A549 (cell line): ENCODE data around the gene DDO. TPM values are rescaled to one million over a fixed set of nuclear protein-coding genes. Genes with fewer than 3 reads are reported as not detected.

ENCODE experiments used
- ATAC-seq, 2 experiments: fragments of 200-7000 bp in 1 of 2; fragments of >200 bp in 1 of 2; cut with Nextera tagmentation in 1 of 2; cut with Tn5 transposase in 1 of 2; 3 replicates each; pipeline versions ENCODE4 v1.8.0 to v1.9.1; 2018 to 2020; ENCODE audit warnings: mild to moderate bottlenecking in 1 of 2, moderate library complexity in 1 of 2
- CTCF ChIA-PET: fragments of 300-600 bp; sonication (Branson Sonifier 250); formaldehyde crosslinking; extraction: SDS; loops from one replicate; lab custom pipeline; 2021; ENCODE audit warnings: antibody characterized with exemption, inconsistent platforms; lab: Yijun Ruan, JAX
- POLR2A ChIA-PET: fragments of 350-600 bp; formaldehyde crosslinking; extraction: SDS; loops from one replicate; lab custom pipeline; 2021; ENCODE audit warnings: antibody characterized with exemption, inconsistent platforms; lab: Yijun Ruan, JAX
- DNase-seq, 2 experiments: peaks; one replicate each; pipeline versions ENCODE4 v3.0.0 to v3.0.0-alpha.2; 2011 to 2016; ENCODE audit warnings: low read depth in 1 of 2, low spot score in 1 of 2
- FAIRE-seq: peaks from 2 replicates; lab custom pipeline; 2011; peaks lifted over from hg19 to GRCh38; lab: Jason Lieb, UNC
- H3K27ac ChIP-seq, 2 experiments: fragments of >200 bp; sonication (Bioruptor Twin); formaldehyde crosslinking; 3 replicates each; pipeline ENCODE4 v1.5.1; 2016 to 2017
- H3K4me1 ChIP-seq: fragments of >200 bp; sonication (Bioruptor Twin); formaldehyde crosslinking; 3 replicates; pipeline ENCODE4 v1.6.1; 2016
- H3K4me2 ChIP-seq: fragments of >200 bp; sonication (Bioruptor Twin); formaldehyde crosslinking; 3 replicates; pipeline ENCODE4 v1.6.1; 2016
- H3K4me3 ChIP-seq: fragments of >200 bp; sonication (Bioruptor Twin); formaldehyde crosslinking; 3 replicates; pipeline ENCODE4 v1.5.1; 2016
- H3K9me3 ChIP-seq: fragments of >200 bp; sonication (Bioruptor Twin); formaldehyde crosslinking; 3 replicates; pipeline ENCODE4 v1.6.1; 2016
- CBX2 ChIP-seq: fragments of 200-600 bp; sonication (generic); IDR thresholded peaks from 2 replicates; pipeline ENCODE4 v1.6.1; 2016; ENCODE audit warnings: low read depth, mild to moderate bottlenecking, borderline replicate concordance
- CBX8 ChIP-seq: fragments of 200-600 bp; sonication (generic); IDR thresholded peaks from 2 replicates; pipeline ENCODE4 v1.6.1; 2016
- CHD4 ChIP-seq: fragments of 200-600 bp; sonication (generic); IDR thresholded peaks from 2 replicates; pipeline ENCODE4 v1.6.1; 2016; ENCODE audit warnings: antibody characterized with exemption, mild to moderate bottlenecking, borderline replicate concordance
- EP300 ChIP-seq, 2 experiments: fragments of >200 bp; sonication (Bioruptor Twin); formaldehyde crosslinking; IDR thresholded peaks; 2 replicates in 1 of 2; 3 replicates in 1 of 2; pipeline ENCODE4 v1.6.1; 2016 to 2017
- FOSB ChIP-seq: fragments of 250-450 bp; sonication (Bioruptor Pico); IDR thresholded peaks from 2 replicates; pipeline ENCODE4 v1.5.0; 2020; ENCODE audit warnings: mild to moderate bottlenecking, moderate library complexity
- FOSL2 ChIP-seq, 2 experiments: fragments of 450-650 bp in 1 of 2; fragments of >200 bp in 1 of 2; sonication (Bioruptor Twin) in 1 of 2; formaldehyde crosslinking; IDR thresholded peaks; 2 replicates each; pipeline versions ENCODE4 v1.5.0 to v1.6.1; 2016 to 2020; ENCODE audit warnings: mild to moderate bottlenecking in 1 of 2, moderate library complexity in 1 of 2
- FOXS1 ChIP-seq: fragments of 250-450 bp; sonication (Bioruptor Pico); IDR thresholded peaks from 2 replicates; pipeline ENCODE4 v1.5.0; 2020; ENCODE audit warnings: mild to moderate bottlenecking, moderate library complexity
- HDAC2 ChIP-seq: fragments of 200-600 bp; sonication (generic); IDR thresholded peaks from 2 replicates; pipeline ENCODE4 v1.6.1; 2016
- HOXA7 ChIP-seq: fragments of 250-450 bp; sonication (Bioruptor Pico); IDR thresholded peaks from 2 replicates; pipeline ENCODE4 v1.5.0; 2020; ENCODE audit warnings: mild to moderate bottlenecking, moderate library complexity
- HOXB5 ChIP-seq: fragments of 250-450 bp; sonication (Bioruptor Pico); IDR thresholded peaks from 2 replicates; pipeline ENCODE4 v1.5.0; 2020; ENCODE audit warnings: mild to moderate bottlenecking, moderate library complexity
- JUN ChIP-seq, 2 experiments: fragments of >200 bp; sonication (Bioruptor Twin); formaldehyde crosslinking; IDR thresholded peaks; 2 replicates in 1 of 2; 3 replicates in 1 of 2; pipeline ENCODE4 v1.6.1; 2016 to 2017
- JUNB ChIP-seq: fragments of >200 bp; sonication (Bioruptor Twin); formaldehyde crosslinking; IDR thresholded peaks from 2 replicates; pipeline ENCODE4 v1.6.1; 2016
- KDM1A ChIP-seq: fragments of 200-600 bp; sonication (generic); IDR thresholded peaks from 2 replicates; pipeline ENCODE4 v1.6.1; 2016; ENCODE audit warnings: low read depth, mild to moderate bottlenecking
- KDM5A ChIP-seq: fragments of 200-600 bp; sonication (generic); IDR thresholded peaks from 2 replicates; pipeline ENCODE4 v1.6.1; 2016; ENCODE audit warnings: antibody characterized with exemption, mild to moderate bottlenecking
- NR3C1 ChIP-seq: fragments of >200 bp; sonication (Bioruptor Twin); formaldehyde crosslinking; IDR thresholded peaks from 3 replicates; pipeline ENCODE4 v1.6.1; 2017
- PHF8 ChIP-seq: fragments of 200-600 bp; sonication (generic); IDR thresholded peaks from 2 replicates; pipeline ENCODE4 v1.6.1; 2016; ENCODE audit warnings: low read depth, mild to moderate bottlenecking, antibody characterized with exemption, moderate library complexity, borderline replicate concordance
- POLR2A ChIP-seq: IDR thresholded peaks from 2 replicates; pipeline ENCODE4 v1.6.1; 2012; ENCODE audit warnings: mild to moderate bottlenecking, low read length
- RNF2 ChIP-seq: fragments of 200-600 bp; sonication (generic); IDR thresholded peaks from 2 replicates; pipeline ENCODE4 v1.6.1; 2016; ENCODE audit warnings: low read depth, mild to moderate bottlenecking, antibody characterized with exemption, moderate library complexity, borderline replicate concordance
- ZFP36 ChIP-seq: fragments of 450-650 bp; IDR thresholded peaks from 2 replicates; pipeline ENCODE4 v1.6.1; 2014; ENCODE audit warnings: borderline replicate concordance; ENCODE audit not compliant: partially characterized antibody
- WGBS: methylation state at CpG from one replicate; pipeline ENCODE4 v1.1.6; 2017; ENCODE audit errors: missing lambda C conversion rate; 5-methylcytosine and 5-hydroxymethylcytosine counted together
- polyA plus RNA-seq, 4 experiments: library from polyadenylated mRNA; depleted of rRNA in 3 of 4; stranded (reverse); fragments of >200 nt; fragmentation: RNase III in 1 of 4; extraction: RNeasy Plus Mini Kit Qiagen cat#74134 plus additional on column Dnase treatment in 1 of 4; gene quantifications; 2 replicates in 3 of 4; 3 replicates in 1 of 4; pipeline ENCODE4 v1.2.3, GENCODE V29; 2011 to 2017
- TF ChIP-seq, protein P1 (sequence below): fragments of 250-450 bp; sonication (Bioruptor Pico); IDR thresholded peaks from 2 replicates; pipeline ENCODE4 v1.5.0; 2020; ENCODE audit warnings: low read depth, mild to moderate bottlenecking, moderate library complexity
- TF ChIP-seq, protein P2 (sequence below): IDR thresholded peaks from 2 replicates; pipeline ENCODE4 v1.6.1; 2012
- TF ChIP-seq, protein P3 (sequence below): fragments of >200 bp; sonication (Bioruptor Twin); formaldehyde crosslinking; IDR thresholded peaks from 2 replicates; pipeline ENCODE4 v1.6.1; 2016
- TF ChIP-seq, protein P4 (sequence below): IDR thresholded peaks from 2 replicates; pipeline ENCODE4 v1.6.1; 2012; ENCODE audit warnings: low read depth, borderline replicate concordance
- TF ChIP-seq, protein P5 (sequence below): fragments of >200 bp; sonication (Bioruptor Twin); formaldehyde crosslinking; IDR thresholded peaks from 3 replicates; pipeline ENCODE4 v1.6.1; 2016
- TF ChIP-seq, protein P6 (sequence below): fragments of 450-650 bp; IDR thresholded peaks from 2 replicates; pipeline ENCODE4 v1.6.1; 2014; ENCODE audit warnings: antibody characterized with exemption
- TF ChIP-seq, protein P7 (sequence below): IDR thresholded peaks from 2 replicates; pipeline ENCODE4 v1.6.1; 2012

DDO gene
- polyA plus RNA-seq, 2 of the 4 experiments (the other 2 are of a cell fraction): 0.04 to 0.05 TPM

DNA sequence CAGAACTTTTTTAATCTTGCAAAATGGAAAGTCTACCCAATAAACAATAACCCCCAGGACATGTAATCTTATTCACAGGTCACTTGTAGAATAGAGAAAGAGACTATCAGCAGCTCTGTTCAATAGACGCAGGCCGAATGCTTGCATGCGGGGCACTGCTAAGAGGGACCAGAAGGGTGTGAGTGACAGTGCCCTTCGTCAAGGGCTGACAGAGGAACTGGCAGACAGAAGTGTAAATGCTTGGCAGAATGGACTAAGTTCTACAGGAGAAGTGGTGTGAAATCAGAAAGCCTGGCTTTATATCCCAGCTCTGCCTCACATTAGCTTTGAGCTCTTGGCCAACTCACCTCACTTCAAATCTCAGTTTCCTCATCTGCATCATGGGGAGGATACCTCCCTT is 21.0 kb downstream of the DDO start:
- no peak for DNase-seq
- H3K27ac ChIP-seq: no peak overlapping the region
- no peak overlapping the region for H3K4me2 ChIP-seq
- no peak overlapping the region for H3K4me3 ChIP-seq
- CTCF ChIA-PET: interaction anchor here (2.3 to 6.5 kb wide), 2 partner anchors 354 to 690 kb away, joined by 10 to 33 read pairs; no protein-coding TSS in a partner anchor
- 75% methylated on average over 4 of the region's 4 CpGs for WGBS
- no peaks in the 10 kb centered on the region for H3K9me3 ChIP-seq
- TF ChIP-seq FOSL2 (IDR thresholded peaks at IDR 0.05) (no peak), FOSL2 (CRISPR knock-in tag; IDR thresholded peaks at IDR 0.05) (no peak)
- ATAC-seq: no peak
- no peak for FAIRE-seq
- H3K4me1 ChIP-seq: no peaks in the 10 kb centered on the region
- POLR2A ChIA-PET: no interaction called here

DNA sequence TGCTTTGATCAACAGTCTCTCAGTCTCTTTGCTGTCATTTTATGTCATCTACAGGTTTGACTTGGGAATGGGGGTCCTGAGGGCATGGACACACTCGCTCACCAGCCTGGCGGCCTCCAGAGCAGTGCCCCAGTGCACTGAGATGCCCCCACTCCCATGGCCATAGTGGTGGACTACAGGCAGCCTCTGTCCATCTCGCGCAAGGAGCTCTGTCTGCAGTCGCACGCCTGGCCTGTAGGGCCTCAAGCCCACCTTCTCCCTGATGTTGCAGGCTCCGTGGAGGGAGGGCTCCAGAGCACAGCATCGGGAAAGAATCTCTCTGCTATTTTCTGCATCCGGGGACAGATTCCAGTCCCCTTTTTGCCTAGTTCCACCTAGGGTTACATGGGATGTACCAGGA is 22.6 kb downstream of the DDO start:
- ATAC-seq: peak; percentile 48 to 50; a peak in 3 of 6 replicates
- FAIRE-seq: no peak

DNA sequence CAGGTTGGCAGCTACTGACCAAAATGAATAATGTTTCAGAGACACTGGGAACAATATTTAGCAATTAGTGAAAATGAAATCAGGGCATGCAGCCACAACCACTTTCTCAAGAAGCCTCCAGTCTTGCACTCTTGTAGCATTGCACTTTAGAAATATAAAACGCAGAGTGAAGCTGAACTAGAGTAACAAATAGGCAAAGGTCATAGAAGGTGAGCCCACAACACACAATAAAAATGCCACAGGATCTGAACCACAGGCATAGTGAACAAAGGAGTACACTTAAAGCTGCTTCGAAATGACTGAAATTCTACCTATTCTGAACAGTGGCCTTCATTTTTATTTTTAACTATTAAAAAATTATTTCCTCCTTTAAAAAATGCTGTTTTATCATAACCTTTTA is 25.0 kb downstream of the DDO start:
- ChIA-PET CTCF (interaction anchor here (0.8 to 6.5 kb wide), 17 partner anchors 8 to 686 kb away, joined by 3 to 33 read pairs (median 4); no protein-coding TSS in a partner anchor), POLR2A (no interaction called here)
- FAIRE-seq (no peak), ATAC-seq (no peak), DNase-seq (no peak)
- WGBS: 15% methylated on average over 2 of the region's 2 CpGs
- Histone ChIP-seq H3K4me1 (no peaks in the 10 kb centered on the region), H3K4me2 (no peak overlapping the region), H3K27ac (no peak overlapping the region), H3K9me3 (no peaks in the 10 kb centered on the region), H3K4me3 (no peak overlapping the region)
- no peak for TF ChIP-seq HOXB5 (CRISPR knock-in tag)
- TF ChIP-seq, protein P1, sequence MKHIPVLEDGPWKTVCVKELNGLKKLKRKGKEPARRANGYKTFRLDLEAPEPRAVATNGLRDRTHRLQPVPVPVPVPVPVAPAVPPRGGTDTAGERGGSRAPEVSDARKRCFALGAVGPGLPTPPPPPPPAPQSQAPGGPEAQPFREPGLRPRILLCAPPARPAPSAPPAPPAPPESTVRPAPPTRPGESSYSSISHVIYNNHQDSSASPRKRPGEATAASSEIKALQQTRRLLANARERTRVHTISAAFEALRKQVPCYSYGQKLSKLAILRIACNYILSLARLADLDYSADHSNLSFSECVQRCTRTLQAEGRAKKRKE (CRISPR knock-in tag): no peak
- no peak for TF ChIP-seq NR3C1
- TF ChIP-seq EP300 (IDR thresholded peaks at IDR 0.05): no peak
- TF ChIP-seq, protein P2, sequence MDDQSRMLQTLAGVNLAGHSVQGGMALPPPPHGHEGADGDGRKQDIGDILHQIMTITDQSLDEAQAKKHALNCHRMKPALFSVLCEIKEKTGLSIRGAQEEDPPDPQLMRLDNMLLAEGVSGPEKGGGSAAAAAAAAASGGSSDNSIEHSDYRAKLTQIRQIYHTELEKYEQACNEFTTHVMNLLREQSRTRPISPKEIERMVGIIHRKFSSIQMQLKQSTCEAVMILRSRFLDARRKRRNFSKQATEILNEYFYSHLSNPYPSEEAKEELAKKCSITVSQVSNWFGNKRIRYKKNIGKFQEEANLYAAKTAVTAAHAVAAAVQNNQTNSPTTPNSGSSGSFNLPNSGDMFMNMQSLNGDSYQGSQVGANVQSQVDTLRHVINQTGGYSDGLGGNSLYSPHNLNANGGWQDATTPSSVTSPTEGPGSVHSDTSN: no peak
- TF ChIP-seq, protein P3, sequence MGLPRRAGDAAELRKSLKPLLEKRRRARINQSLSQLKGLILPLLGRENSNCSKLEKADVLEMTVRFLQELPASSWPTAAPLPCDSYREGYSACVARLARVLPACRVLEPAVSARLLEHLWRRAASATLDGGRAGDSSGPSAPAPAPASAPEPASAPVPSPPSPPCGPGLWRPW: no peak
- TF ChIP-seq, protein P4, sequence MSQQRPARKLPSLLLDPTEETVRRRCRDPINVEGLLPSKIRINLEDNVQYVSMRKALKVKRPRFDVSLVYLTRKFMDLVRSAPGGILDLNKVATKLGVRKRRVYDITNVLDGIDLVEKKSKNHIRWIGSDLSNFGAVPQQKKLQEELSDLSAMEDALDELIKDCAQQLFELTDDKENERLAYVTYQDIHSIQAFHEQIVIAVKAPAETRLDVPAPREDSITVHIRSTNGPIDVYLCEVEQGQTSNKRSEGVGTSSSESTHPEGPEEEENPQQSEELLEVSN: no peak
- TF ChIP-seq, protein P5, sequence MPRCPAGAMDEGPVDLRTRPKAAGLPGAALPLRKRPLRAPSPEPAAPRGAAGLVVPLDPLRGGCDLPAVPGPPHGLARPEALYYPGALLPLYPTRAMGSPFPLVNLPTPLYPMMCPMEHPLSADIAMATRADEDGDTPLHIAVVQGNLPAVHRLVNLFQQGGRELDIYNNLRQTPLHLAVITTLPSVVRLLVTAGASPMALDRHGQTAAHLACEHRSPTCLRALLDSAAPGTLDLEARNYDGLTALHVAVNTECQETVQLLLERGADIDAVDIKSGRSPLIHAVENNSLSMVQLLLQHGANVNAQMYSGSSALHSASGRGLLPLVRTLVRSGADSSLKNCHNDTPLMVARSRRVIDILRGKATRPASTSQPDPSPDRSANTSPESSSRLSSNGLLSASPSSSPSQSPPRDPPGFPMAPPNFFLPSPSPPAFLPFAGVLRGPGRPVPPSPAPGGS: no peak
- TF ChIP-seq FOSB (CRISPR knock-in tag): no peak
- no peak for TF ChIP-seq KDM1A
- no peak for TF ChIP-seq HOXA7 (CRISPR knock-in tag)
- TF ChIP-seq, protein P6, sequence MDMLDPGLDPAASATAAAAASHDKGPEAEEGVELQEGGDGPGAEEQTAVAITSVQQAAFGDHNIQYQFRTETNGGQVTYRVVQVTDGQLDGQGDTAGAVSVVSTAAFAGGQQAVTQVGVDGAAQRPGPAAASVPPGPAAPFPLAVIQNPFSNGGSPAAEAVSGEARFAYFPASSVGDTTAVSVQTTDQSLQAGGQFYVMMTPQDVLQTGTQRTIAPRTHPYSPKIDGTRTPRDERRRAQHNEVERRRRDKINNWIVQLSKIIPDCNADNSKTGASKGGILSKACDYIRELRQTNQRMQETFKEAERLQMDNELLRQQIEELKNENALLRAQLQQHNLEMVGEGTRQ: no peak
- TF ChIP-seq PHF8: no peak
- TF ChIP-seq CHD4: no peak
- no peak for TF ChIP-seq RNF2

More for the DNA sequence above, 22.6 kb downstream of the DDO start:
- POLR2A ChIA-PET: no interaction called here
- Histone ChIP-seq H3K27ac (no peak overlapping the region), H3K4me2 (no peak overlapping the region), H3K4me3 (no peak overlapping the region), H3K9me3 (no peaks in the 10 kb centered on the region), H3K4me1 (no peaks in the 10 kb centered on the region)
- WGBS: 39% methylated on average over 4 of the region's 9 CpGs
- no peak for TF ChIP-seq JUN (IDR thresholded peaks at IDR 0.05)
- no peak for TF ChIP-seq FOXS1 (CRISPR knock-in tag)
- TF ChIP-seq CBX8: no peak
- TF ChIP-seq CBX2: no peak
- no peak for TF ChIP-seq JUNB
- TF ChIP-seq HDAC2: no peak
- no peak for TF ChIP-seq ZFP36
- no peak for TF ChIP-seq FOSB (CRISPR knock-in tag)
- TF ChIP-seq KDM5A: no peak
- no peak for TF ChIP-seq POLR2A
- TF ChIP-seq, protein P2: no peak
- TF ChIP-seq, protein P7, sequence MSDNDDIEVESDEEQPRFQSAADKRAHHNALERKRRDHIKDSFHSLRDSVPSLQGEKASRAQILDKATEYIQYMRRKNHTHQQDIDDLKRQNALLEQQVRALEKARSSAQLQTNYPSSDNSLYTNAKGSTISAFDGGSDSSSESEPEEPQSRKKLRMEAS: no peak
- no peak for DNase-seq
- CTCF ChIA-PET: interaction anchor here (1.5 to 6.5 kb wide), 5 partner anchors 10 to 688 kb away, joined by 5 to 33 read pairs (median 22); partner anchors contain the start of genes CDC40 and WASF1
